Caco-2 (cell line): ENCODE measurements around the gene OVOL2. TPM values are rescaled to one million over a fixed set of nuclear protein-coding genes. Genes with fewer than 3 reads are reported as not detected.
A peak's percentile ranks its signal among the peaks of the same experiment; 100 is the strongest.

Experiments used
- BruUV-seq: library from RNA; stranded (reverse); fragments of 400-500 nt; replicated peaks from 2 replicates; lab custom pipeline; 2021; lab: Mats Ljungman, UMichigan
- CTCF ChIA-PET: fragments of 300-600 bp; sonication (Branson Sonifier 250); formaldehyde crosslinking; loops from one replicate; lab custom pipeline; 2022; ENCODE audit warnings: antibody characterized with exemption; lab: Charles Lee
- POLR2A ChIA-PET: fragments of 300-600 bp; sonication (Branson Sonifier 250); formaldehyde crosslinking; loops from one replicate; lab custom pipeline; 2022; ENCODE audit warnings: antibody characterized with exemption; lab: Charles Lee
- DNase-seq, 2 experiments: peaks; one replicate each; pipeline versions ENCODE4 v3.0.0 to v3.0.0-alpha.2; 2020 to 2022
- H3K27me3 ChIP-seq: replicated peaks from 2 replicates; pipeline ENCODE4 v1.6.0; 2011; ENCODE audit warnings: low read length; ENCODE audit not compliant: control insufficient read depth, insufficient read depth
- H3K36me3 ChIP-seq: 2 replicates; pipeline ENCODE4 v1.5.1; 2011; ENCODE audit warnings: low read length; ENCODE audit not compliant: control insufficient read depth, insufficient read depth
- H3K4me1 ChIP-seq: fragments of 250-450 bp; sonication (Bioruptor Pico); 2 replicates; pipeline ENCODE4 v1.5.1; 2020; ENCODE audit warnings: mild to moderate bottlenecking
- H3K4me3 ChIP-seq: 2 replicates; pipeline ENCODE4 v1.5.1; 2011; ENCODE audit warnings: low read depth, mild to moderate bottlenecking, control low read depth, low read length
- H3K9me3 ChIP-seq: fragments of 250-450 bp; sonication (Bioruptor Pico); 2 replicates; pipeline ENCODE4 v1.5.1; 2020; ENCODE audit warnings: mild to moderate bottlenecking, moderate library complexity
- H3K27ac Mint-ChIP-seq: one replicate; pipeline ENCODE4 v1.8.0; 2022; ENCODE audit warnings: mixed read lengths; ENCODE audit not compliant: unreplicated experiment
- H3K27me3 Mint-ChIP-seq: one replicate; pipeline ENCODE4 v1.8.0; 2022; ENCODE audit warnings: mixed read lengths; ENCODE audit not compliant: insufficient read depth, unreplicated experiment
- H3K36me3 Mint-ChIP-seq: one replicate; pipeline ENCODE4 v1.8.0; 2022; ENCODE audit warnings: mild to moderate bottlenecking, mixed read lengths; ENCODE audit not compliant: insufficient read depth, unreplicated experiment
- H3K4me1 Mint-ChIP-seq: one replicate; pipeline ENCODE4 v1.8.0; 2022; ENCODE audit warnings: low read depth, mixed read lengths; ENCODE audit not compliant: unreplicated experiment
- H3K4me3 Mint-ChIP-seq: one replicate; pipeline ENCODE4 v1.8.0; 2022; ENCODE audit warnings: mild to moderate bottlenecking, moderate library complexity, mixed read lengths; ENCODE audit not compliant: unreplicated experiment
- H3K9me3 Mint-ChIP-seq: one replicate; pipeline ENCODE4 v1.8.0; 2022; ENCODE audit warnings: mixed read lengths; ENCODE audit not compliant: unreplicated experiment
- intact Hi-C: fragments of 100-400 bp; cut with micrococcal nuclease; formaldehyde crosslinking; loops from one replicate; pipeline ENCODE4 v1.10.0; 2022; ENCODE audit not compliant: unreplicated experiment
- total RNA-seq: library from RNA; stranded (reverse); gene quantifications from 2 replicates; pipeline ENCODE4 v1.2.3, GENCODE V29; 2022
- TF ChIP-seq, protein P1 (sequence below), 2 experiments: fragments of 200-600 bp in 1 of 2; IDR thresholded peaks; 1 replicate in 1 of 2; 2 replicates in 1 of 2; pipeline versions ENCODE4 v1.5.1 to v1.8.0; 2011 to 2022; ENCODE audit warnings: antibody characterized with exemption in 1 of 2, control low read depth in 1 of 2, inconsistent platforms in 1 of 2, low read depth in 1 of 2, low read length in 1 of 2, mild to moderate bottlenecking in 1 of 2, moderate library complexity in 1 of 2; ENCODE audit not compliant: insufficient read depth in 1 of 2, severe bottlenecking in 1 of 2, unreplicated experiment in 1 of 2

The OVOL2 gene
- total RNA-seq, 1 experiment from 2014 or later, result 8.8 TPM

GRCh38 chr20:17998446-17998845 lies 59.3 kb downstream of the OVOL2 start:
- no peaks in the 10 kb centered on the region for H3K9me3 Mint-ChIP-seq
- H3K27ac Mint-ChIP-seq, result no peak overlapping the region
- Histone ChIP-seq H3K4me3 (no peak overlapping the region), H3K4me1 (peaks cover 14% of the 10 kb centered on the region), H3K27me3 (no peaks in the 10 kb centered on the region), H3K9me3 (no peaks in the 10 kb centered on the region), H3K36me3 (no peaks in the 10 kb centered on the region)
- CTCF ChIA-PET, result interaction anchor here (0.9 kb wide), 1 partner anchor 321 kb away, joined by 3 read pairs; no protein-coding TSS in a partner anchor
- TF ChIP-seq, protein P1, sequence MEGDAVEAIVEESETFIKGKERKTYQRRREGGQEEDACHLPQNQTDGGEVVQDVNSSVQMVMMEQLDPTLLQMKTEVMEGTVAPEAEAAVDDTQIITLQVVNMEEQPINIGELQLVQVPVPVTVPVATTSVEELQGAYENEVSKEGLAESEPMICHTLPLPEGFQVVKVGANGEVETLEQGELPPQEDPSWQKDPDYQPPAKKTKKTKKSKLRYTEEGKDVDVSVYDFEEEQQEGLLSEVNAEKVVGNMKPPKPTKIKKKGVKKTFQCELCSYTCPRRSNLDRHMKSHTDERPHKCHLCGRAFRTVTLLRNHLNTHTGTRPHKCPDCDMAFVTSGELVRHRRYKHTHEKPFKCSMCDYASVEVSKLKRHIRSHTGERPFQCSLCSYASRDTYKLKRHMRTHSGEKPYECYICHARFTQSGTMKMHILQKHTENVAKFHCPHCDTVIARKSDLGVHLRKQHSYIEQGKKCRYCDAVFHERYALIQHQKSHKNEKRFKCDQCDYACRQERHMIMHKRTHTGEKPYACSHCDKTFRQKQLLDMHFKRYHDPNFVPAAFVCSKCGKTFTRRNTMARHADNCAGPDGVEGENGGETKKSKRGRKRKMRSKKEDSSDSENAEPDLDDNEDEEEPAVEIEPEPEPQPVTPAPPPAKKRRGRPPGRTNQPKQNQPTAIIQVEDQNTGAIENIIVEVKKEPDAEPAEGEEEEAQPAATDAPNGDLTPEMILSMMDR (IDR thresholded peaks at IDR 0.05; ENCODE audit: insufficient read depth in 1 of 2, low read depth in 1 of 2, low read length in 1 of 2, severe bottlenecking in 1 of 2, unreplicated experiment in 1 of 2), result no peak
- H3K4me1 Mint-ChIP-seq, result peaks cover 17% of the 10 kb centered on the region
- BruUV-seq, result no TSS peak
- H3K4me3 Mint-ChIP-seq, result no peak overlapping the region
- no peaks in the 10 kb centered on the region for H3K27me3 Mint-ChIP-seq
- intact Hi-C loops, result loop anchor here (5.0 to 10.0 kb wide), 3 partner anchors 41 to 314 kb away; partner anchors contain the start of gene RRBP1
- DNase-seq, result no peak
- POLR2A ChIA-PET, result no interaction called here
- peaks cover 6% of the 10 kb centered on the region for H3K36me3 Mint-ChIP-seq

- Histone ChIP-seq H3K27me3 (no peaks in the 10 kb centered on the region), H3K9me3 (no peaks in the 10 kb centered on the region), H3K36me3 (no peaks in the 10 kb centered on the region; the same call in 1 of the 2 replicates), H3K4me3 (no peak overlapping the region), H3K4me1 (peaks cover 6% of the 10 kb centered on the region)
- Mint-ChIP-seq H3K27me3 (no peaks in the 10 kb centered on the region), H3K4me1 (peaks cover 12% of the 10 kb centered on the region), H3K9me3 (no peaks in the 10 kb centered on the region), H3K27ac (no peak overlapping the region), H3K4me3 (no peak overlapping the region), H3K36me3 (peaks cover 8% of the 10 kb centered on the region)
- ChIA-PET CTCF (interaction anchor here (0.6 to 0.7 kb wide), 2 partner anchors 82 to 462 kb away, joined by 3 to 4 read pairs; no protein-coding TSS in a partner anchor), POLR2A (no interaction called here)
- peak in 1 of 2 experiments; percentile 59 for DNase-seq
- TF ChIP-seq, protein P1 (IDR thresholded peaks at IDR 0.05; ENCODE audit: insufficient read depth in 1 of 2, low read depth in 1 of 2, low read length in 1 of 2, severe bottlenecking in 1 of 2, unreplicated experiment in 1 of 2), result peak; percentile 88 to 94
- no TSS peak for BruUV-seq
- intact Hi-C loops, result loop anchor here (1.0 to 10.0 kb wide), 5 partner anchors 26 to 459 kb away; partner anchors contain the start of gene RRBP1
Measured at GRCh38 chr20:17995967-17996819, 61.5 kb downstream of the OVOL2 start.

DNA sequence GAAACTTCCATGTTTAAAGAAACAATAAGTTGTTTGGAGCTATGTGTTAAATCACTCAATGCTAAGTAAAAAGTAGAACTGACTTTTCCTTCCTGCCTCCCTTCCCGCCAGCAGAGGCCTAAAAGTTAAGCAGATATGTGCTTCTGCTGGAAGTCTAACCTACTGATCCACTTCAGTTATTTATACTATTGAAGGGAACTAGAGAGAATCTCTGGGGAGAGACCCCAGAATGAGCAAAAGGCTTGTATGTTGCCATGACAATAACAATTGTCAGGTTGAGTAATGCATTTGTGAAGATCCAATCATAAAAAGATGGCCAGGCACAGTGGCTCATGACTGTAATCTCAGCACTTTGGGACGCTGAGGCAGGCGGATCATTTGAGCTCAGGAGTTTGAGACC lies 64.2 kb downstream of the OVOL2 start:
- no peaks in the 10 kb centered on the region; the same call in 1 of the 2 replicates for H3K36me3 ChIP-seq
- H3K4me1 ChIP-seq, result no peaks in the 10 kb centered on the region
- Mint-ChIP-seq H3K9me3 (no peaks in the 10 kb centered on the region), H3K4me3 (no peak overlapping the region), H3K27ac (no peak overlapping the region), H3K36me3 (peaks cover 32% of the 10 kb centered on the region), H3K4me1 (no peaks in the 10 kb centered on the region), H3K27me3 (no peaks in the 10 kb centered on the region)
- no peak overlapping the region for H3K4me3 ChIP-seq
- no peak for DNase-seq
- intact Hi-C loops, result loop anchor here (10.0 kb wide), 1 partner anchor 309 kb away; the partner anchor contains the start of gene RRBP1
- no peaks in the 10 kb centered on the region for H3K27me3 ChIP-seq
- no TSS peak for BruUV-seq
- ChIA-PET POLR2A (interaction anchor here (0.6 kb wide), 1 partner anchor 80 kb away, joined by 5 read pairs; no protein-coding TSS in a partner anchor), CTCF (no interaction called here)
- TF ChIP-seq, protein P1 (IDR thresholded peaks at IDR 0.05; ENCODE audit: insufficient read depth in 1 of 2, low read depth in 1 of 2, low read length in 1 of 2, severe bottlenecking in 1 of 2, unreplicated experiment in 1 of 2), result no peak
- no peaks in the 10 kb centered on the region for H3K9me3 ChIP-seq
